Mucosa of gallbladder (tissue), 1 donor: ENCODE data around the gene F7. TPM values are rescaled to one million over a fixed set of nuclear protein-coding genes. Genes with fewer than 3 reads are reported as not detected.
A peak's percentile ranks its signal among the peaks of the same experiment; 100 is the strongest.

Experiments used
- DNase-seq: peaks from one replicate; pipeline ENCODE4 v3.0.0-alpha.2; 2020; ENCODE audit warnings: low spot score
- total RNA-seq: library from RNA; stranded (reverse); gene quantifications from one replicate; pipeline ENCODE4 v1.2.1, GENCODE V29; 2021
- donor health status: DM: no; HTN: no; CAD: no.

F7 gene
- total RNA-seq, 1 donor from 2014 or later, result 0.26 TPM

GRCh38 chr13:113137691-113138298 lies 32.2 kb downstream of the F7 start:
- DNase-seq, result no peak

- DNase-seq, result no peak
Observed at GRCh38 chr13:113138792-113139551, 33.4 kb downstream of the F7 start.

- no peak for DNase-seq
Observed at GRCh38 chr13:113139577-113139976, 34.0 kb downstream of the F7 start.

- no peak for DNase-seq
Observed at GRCh38 chr13:113140677-113141600, 35.3 kb downstream of the F7 start.

GRCh38 chr13:113141601-113141970 lies 36.0 kb downstream of the F7 start:
- no peak for DNase-seq

- no peak for DNase-seq
Observed at GRCh38 chr13:113142876-113143275, 37.3 kb downstream of the F7 start.

- DNase-seq, result no peak
Observed at GRCh38 chr13:113143466-113144254, 38.1 kb downstream of the F7 start.

- no peak for DNase-seq
Observed at GRCh38 chr13:113144255-113144629, 38.7 kb downstream of the F7 start.

GRCh38 chr13:113145496-113145895 lies 39.9 kb downstream of the F7 start:
- peak; percentile 7 for DNase-seq

- DNase-seq, result peak; percentile 5
Observed at GRCh38 chr13:113145911-113146598, 40.5 kb downstream of the F7 start.

GRCh38 chr13:113146750-113147149 lies 41.2 kb downstream of the F7 start:
- peak; percentile 2 for DNase-seq

- peak; percentile 3 for DNase-seq
Observed at GRCh38 chr13:113147206-113147605, 41.6 kb downstream of the F7 start.

GRCh38 chr13:113148407-113148806 lies 42.8 kb downstream of the F7 start:
- DNase-seq, result peak; percentile 3

GRCh38 chr13:113148940-113149503 lies 43.4 kb downstream of the F7 start:
- DNase-seq, result no peak

- DNase-seq, result no peak
Observed at GRCh38 chr13:113149711-113150549, 44.3 kb downstream of the F7 start.

GRCh38 chr13:113150550-113151365 lies 45.2 kb downstream of the F7 start:
- DNase-seq, result peak; percentile 6

- DNase-seq, result no peak
Observed at GRCh38 chr13:113151745-113152690, 46.4 kb downstream of the F7 start.

- DNase-seq, result no peak
Observed at GRCh38 chr13:113152691-113152983, 47.0 kb downstream of the F7 start.
